PC-9 (cell line): Measurements from ENCODE around the gene GRID2.

Experiments
- CTCF ChIP-seq: fragments of 200-600 bp; sonication (generic); conservative IDR thresholded peaks from 2 replicates; pipeline ENCODE4 v1.6.1; 2017; ENCODE audit warnings: mixed run types, antibody characterized with exemption, mild to moderate bottlenecking, moderate library complexity
- EZH2 ChIP-seq: fragments of 200-600 bp; sonication (generic); IDR thresholded peaks from 2 replicates; pipeline ENCODE4 v1.8.0; 2017; ENCODE audit warnings: antibody characterized with exemption, low read depth

DNA sequence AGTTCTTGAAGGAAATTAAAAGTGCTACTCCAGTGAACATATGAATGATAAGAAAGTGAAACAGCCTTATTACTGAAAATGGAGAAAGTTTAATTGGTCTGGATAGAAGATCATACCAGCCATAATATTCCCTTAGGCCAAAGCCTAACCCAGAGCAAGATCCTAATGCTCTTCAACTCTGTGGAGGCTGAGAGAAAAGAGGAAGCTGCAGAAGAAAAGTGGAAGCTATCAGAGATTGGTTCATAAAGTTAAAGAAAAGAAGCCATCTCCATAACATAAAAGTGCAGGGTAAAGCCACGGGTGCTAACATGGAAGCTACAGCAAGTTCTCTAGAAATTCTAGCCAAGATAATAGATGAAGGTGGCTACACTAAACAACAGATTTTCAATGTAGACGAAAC, 1439.3 kb downstream of the GRID2 start:
- TF ChIP-seq CTCF = no peak
- TF ChIP-seq EZH2 = no peak
